ENCODE data around the gene ERICH3.

GRCh38 chr1:74637296-74637695 is 36.3 kb downstream of the ERICH3 start:
- TF ChIP-seq CTCF (IDR thresholded peaks at IDR 0.05), result no peak
- TF ChIP-seq POLR2A (IDR thresholded peaks at IDR 0.05), result no peak
